GM21381 (cell line): ENCODE data around the gene UGT1A8.

Experiments
- ATAC-seq: cut with Tn5 transposase; IDR thresholded peaks from one replicate; pipeline ENCODE4 v1.9.1; 2021; ENCODE audit warnings: mild to moderate bottlenecking, moderate library complexity; ENCODE audit not compliant: unreplicated experiment

UGT1A8 gene

GRCh38 chr2:233814056-233814835, 196.8 kb downstream of the UGT1A8 start:
- no peak for ATAC-seq

DNA sequence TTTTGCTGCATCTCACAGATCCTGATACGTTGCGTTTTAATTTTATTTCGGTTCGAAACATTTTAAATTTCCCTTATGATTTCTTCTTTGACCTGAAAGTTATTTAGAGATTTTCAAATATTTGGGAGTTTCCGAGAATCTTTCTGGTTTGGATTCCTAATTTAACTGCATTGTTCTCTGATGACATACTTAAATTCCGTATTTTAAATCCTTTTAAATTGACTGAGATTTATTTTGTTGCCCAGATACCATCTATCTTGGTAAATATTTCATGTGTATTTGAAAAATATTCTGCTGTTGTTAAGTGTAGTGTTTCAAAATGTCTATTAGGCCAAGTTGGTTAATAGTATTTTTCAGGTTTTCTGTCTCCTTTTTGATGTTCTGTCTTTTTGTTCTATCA, 198.4 kb downstream of the UGT1A8 start:
- no peak for ATAC-seq

DNA sequence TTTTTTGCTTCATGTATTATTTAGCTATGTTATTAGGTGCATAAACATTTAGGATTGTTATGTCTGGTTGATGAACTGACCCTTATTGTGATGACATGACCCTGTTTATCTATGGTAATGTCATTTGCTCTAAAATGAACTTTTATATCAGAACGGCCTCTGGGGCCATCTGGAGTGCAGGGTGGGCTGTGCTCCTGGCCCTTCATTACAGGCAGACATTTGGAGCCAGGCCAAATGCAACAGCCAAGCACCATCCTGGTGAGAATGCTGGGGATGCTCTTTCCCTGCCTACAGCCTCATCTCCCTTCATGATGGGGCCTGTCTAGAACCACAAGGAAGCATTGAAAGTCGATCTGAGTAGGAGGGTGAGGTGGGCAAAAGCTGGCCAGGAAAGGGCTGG, 198.9 kb downstream of the UGT1A8 start:
- ATAC-seq, result no peak

DNA sequence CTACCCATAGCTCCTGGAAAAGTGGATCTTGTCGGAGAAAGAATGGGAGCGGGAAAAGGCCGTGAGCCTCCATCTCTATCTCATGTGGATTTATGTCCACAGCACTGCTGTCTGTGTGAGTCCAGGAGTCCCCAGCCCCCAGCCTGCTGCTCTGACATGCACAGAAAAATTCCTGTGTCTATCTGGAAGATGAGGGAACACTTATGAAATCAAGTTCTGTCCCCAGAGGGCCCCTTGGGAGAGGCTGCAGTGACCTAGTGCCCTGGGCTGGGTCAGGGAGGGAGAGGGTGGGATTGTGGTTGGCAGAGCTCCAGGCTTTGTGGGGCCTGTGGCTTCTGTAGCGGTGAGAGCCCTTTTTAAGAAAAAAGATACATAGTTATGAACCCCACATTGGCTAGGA, 199.3 kb downstream of the UGT1A8 start:
- ATAC-seq, result no peak

GRCh38 chr2:233817361-233817911, 200.0 kb downstream of the UGT1A8 start:
- ATAC-seq, result no peak

DNA sequence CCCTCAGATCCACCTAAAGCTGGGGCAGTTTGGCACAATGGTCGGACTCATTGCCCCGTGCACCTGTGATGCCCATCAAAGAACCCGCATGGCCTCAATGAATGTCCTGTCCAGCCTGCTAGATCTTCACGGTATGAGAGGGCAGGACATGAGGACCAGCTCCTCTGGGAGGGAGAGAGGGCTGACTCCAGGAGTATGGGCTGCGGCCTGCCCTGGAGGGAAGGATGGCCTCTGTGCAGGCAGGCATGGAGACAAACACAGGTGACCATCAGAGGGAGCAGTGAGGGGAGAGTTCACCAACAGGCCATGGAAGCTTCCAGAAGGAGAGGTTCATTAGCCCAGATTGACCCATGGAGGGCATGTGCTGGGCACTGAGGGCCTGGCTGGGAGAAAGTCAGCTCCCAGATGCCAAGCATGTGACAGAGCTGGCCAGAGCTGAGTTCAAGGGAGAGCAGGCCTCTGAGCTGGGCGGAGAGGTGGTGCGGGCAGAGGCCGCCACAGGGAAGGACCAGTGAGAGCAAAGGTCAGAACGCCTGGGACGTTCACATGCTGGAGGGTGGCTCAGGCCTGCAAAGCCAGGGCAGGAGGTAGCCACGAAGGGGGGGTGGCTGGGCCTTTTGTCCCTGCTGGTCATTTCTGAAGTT, 200.7 kb downstream of the UGT1A8 start:
- ATAC-seq, result no peak

DNA sequence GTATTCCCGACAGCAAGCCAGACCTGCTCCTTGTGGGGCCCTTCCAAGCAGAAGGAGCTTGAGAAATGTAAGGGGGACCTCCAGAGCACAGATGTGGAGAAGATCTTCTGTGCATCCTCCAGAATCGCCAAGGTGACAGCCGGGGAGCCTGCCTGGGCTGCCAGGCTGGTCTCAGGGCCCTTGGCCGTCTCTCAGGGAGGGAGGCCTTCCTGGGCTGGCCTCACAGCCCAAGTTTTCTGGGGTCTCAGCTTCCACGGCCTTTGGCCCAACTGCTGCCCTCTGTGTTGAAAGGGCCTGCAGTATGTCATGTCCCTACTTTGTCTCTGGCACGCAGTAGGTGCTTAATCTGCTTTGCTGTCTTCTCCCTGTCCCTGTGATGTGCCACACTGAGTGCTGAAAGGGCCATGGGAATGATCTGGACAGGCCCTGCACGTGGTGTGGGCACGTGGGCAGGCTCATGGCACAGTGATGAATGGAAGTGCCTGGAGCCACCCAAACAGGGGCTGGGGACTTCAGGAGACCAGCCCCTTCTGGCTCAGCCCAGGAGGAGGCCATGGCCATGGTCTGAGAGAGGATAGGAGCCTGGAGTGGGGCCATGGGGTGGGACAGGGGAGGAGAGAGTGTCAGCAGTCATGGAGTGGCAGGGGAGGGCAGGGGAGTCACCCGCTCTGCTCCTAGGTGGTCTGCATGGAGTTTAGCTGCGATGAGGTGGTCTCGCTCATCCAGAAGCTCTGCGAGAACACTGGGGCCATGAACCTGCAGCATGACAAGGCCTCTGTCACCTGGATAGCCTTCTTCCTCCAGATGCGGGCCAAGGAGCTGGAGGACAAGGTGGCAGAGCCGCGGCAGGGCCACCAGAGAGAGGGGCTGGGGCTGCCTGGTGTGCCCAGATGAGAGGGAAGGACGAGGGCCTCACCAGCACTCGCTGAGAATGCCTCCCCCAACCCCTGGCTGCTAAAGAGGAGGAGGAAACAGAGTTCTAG, 201.5 kb downstream of the UGT1A8 start:
- no peak for ATAC-seq

- no peak for ATAC-seq
Measured at GRCh38 chr2:233819884-233820773, 202.7 kb downstream of the UGT1A8 start.

- no peak for ATAC-seq
Measured at GRCh38 chr2:233820774-233821105, 203.3 kb downstream of the UGT1A8 start.

DNA sequence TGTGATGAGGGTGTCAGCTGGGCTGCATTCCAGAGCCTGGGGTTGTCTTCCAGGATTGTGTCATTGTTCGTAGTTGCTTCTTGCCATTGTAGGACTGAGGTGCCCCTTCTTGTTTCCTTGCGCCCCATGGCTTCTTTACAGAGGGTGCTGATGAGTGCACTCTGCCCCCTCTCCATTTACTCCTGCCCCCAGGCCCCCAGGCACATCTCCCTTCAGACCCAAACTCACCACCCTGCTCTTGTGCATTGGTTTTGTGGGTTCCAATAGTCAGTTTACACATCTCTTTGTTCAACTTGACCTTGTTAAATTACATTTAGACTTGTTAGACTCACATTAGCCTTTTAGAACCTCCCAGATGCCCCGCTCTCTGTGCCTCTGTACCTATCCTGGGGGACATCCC, 203.8 kb downstream of the UGT1A8 start:
- ATAC-seq, result no peak

GRCh38 chr2:233821709-233822100, 204.3 kb downstream of the UGT1A8 start:
- ATAC-seq, result no peak

DNA sequence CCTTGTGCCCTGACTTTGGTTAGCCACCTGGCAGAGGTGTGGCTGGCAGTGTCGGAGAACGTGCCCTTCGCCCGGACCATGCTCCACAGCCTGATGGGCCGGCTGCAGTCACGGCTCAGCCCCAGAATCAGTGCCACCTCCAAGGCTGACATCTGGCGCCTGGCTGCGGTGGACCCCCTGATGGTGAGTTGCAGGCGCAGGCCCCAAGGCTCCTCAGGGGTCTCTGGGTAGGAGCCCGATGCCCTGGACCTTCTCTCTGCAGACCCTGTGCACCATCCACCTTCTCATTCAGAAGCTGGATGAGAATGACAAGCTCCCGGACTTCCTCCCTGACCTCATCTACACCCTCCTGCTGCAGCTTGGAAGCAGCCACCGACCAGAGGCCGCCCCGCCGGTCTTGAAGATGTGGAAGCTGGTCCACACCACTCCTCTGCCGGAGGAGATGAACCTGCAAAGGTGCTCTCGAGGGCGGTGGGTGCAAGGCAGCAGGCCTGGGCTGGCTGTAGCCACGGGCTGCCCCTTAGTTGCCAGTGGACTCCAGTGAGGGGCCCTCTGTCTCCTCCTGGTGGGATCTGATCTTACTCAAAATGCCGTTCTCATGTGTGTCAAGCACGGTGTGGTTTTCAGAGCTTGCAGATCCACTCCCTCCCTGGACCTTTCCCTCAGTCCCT, 204.8 kb downstream of the UGT1A8 start:
- ATAC-seq, result no peak
